Islet precursor cell (in vitro differentiated cells): ENCODE results near the gene SCUBE3.

Experiments
- DNase-seq: peaks from one replicate; pipeline ENCODE4 v3.0.0-alpha.2; 2018

The SCUBE3 gene

GRCh38 chr6:35214869-35215664 is 1.3 kb downstream of the SCUBE3 start:
- DNase-seq, result no peak

GRCh38 chr6:35215665-35216411 is 2.1 kb downstream of the SCUBE3 start:
- DNase-seq, result no peak

GRCh38 chr6:35216412-35216732 is 2.6 kb downstream of the SCUBE3 start:
- no peak for DNase-seq

GRCh38 chr6:35216851-35217811 is 3.4 kb downstream of the SCUBE3 start:
- no peak for DNase-seq

GRCh38 chr6:35218021-35218420 is 4.3 kb downstream of the SCUBE3 start:
- no peak for DNase-seq

- no peak for DNase-seq
These were observed 4.7 kb downstream of the SCUBE3 start for GRCh38 chr6:35218456-35218855.

GRCh38 chr6:35219683-35220326 is 6.0 kb downstream of the SCUBE3 start:
- DNase-seq, result no peak

GRCh38 chr6:35220711-35221110 is 7.0 kb downstream of the SCUBE3 start:
- no peak for DNase-seq

- DNase-seq, result no peak
These were observed 9.6 kb downstream of the SCUBE3 start for GRCh38 chr6:35223396-35223795.

GRCh38 chr6:35224720-35225119 is 11.0 kb downstream of the SCUBE3 start:
- DNase-seq, result no peak

GRCh38 chr6:35228481-35228880 is 14.7 kb downstream of the SCUBE3 start:
- DNase-seq, result no peak

- no peak for DNase-seq
These were observed 15.5 kb downstream of the SCUBE3 start for GRCh38 chr6:35229304-35229703.

- no peak for DNase-seq
These were observed 16.7 kb downstream of the SCUBE3 start for GRCh38 chr6:35230498-35230897.

GRCh38 chr6:35230950-35231349 is 17.2 kb downstream of the SCUBE3 start:
- DNase-seq, result no peak

- no peak for DNase-seq
These were observed 17.8 kb downstream of the SCUBE3 start for GRCh38 chr6:35231563-35231962.

- no peak for DNase-seq
These were observed 21.1 kb downstream of the SCUBE3 start for GRCh38 chr6:35234901-35235300.

GRCh38 chr6:35236223-35236622 is 22.5 kb downstream of the SCUBE3 start:
- no peak for DNase-seq

- DNase-seq, result peak; percentile 77
These were observed 23.7 kb downstream of the SCUBE3 start for GRCh38 chr6:35237476-35237875.

- peak; percentile 88 for DNase-seq
These were observed 25.1 kb downstream of the SCUBE3 start for GRCh38 chr6:35238843-35239289.

- no peak for DNase-seq
These were observed 25.8 kb downstream of the SCUBE3 start for GRCh38 chr6:35239581-35239980.

- DNase-seq, result peak; percentile 92
These were observed 27.4 kb downstream of the SCUBE3 start for GRCh38 chr6:35240838-35241801.
